Endothelial cell of umbilical vein (primary cell): ENCODE measurements around the gene CAMTA1. TPM values are rescaled to one million over a fixed set of nuclear protein-coding genes. Genes with fewer than 3 reads are reported as not detected.

Experiments used
- BruUV-seq: library from RNA; stranded (reverse); fragments of 400-500 nt; replicated peaks from 2 replicates; lab custom pipeline; 2021; lab: Mats Ljungman, UMichigan
- CTCF ChIA-PET: fragments of 300-600, 350-600 bp; sonication (Branson Sonifier 250); formaldehyde crosslinking; loops from one replicate; lab custom pipeline; 2021; ENCODE audit warnings: antibody characterized with exemption, inconsistent platforms; lab: Charles Lee
- POLR2A ChIA-PET: fragments of 300-600, 350-600 bp; sonication (Branson Sonifier 250); formaldehyde crosslinking; loops from one replicate; lab custom pipeline; 2021; ENCODE audit warnings: antibody characterized with exemption, inconsistent platforms; lab: Charles Lee
- DNase-seq: peaks from one replicate; pipeline ENCODE4 v3.0.0-alpha.2; 2011; ENCODE audit warnings: low read depth, low spot score
- FAIRE-seq: peaks from 2 replicates; lab custom pipeline; 2011; peaks lifted over from hg19 to GRCh38; lab: Jason Lieb, UNC
- H2AFZ ChIP-seq: 2 replicates; pipeline ENCODE4 v1.6.0; 2012; ENCODE audit warnings: low read depth, low read length, control low read depth, inconsistent platforms
- H3K27ac ChIP-seq: 2 replicates; pipeline ENCODE4 v1.5.1; 2011; ENCODE audit warnings: low read depth, mild to moderate bottlenecking, control low read depth, low read length, moderate library complexity; ENCODE audit not compliant: insufficient read depth
- H3K27me3 ChIP-seq, 2 experiments: 2 replicates each; pipeline versions ENCODE4 v1.6.0 to v1.6.1; 2011; ENCODE audit warnings: low read length in 2 of 2, mixed read lengths in 1 of 2; ENCODE audit not compliant: control insufficient read depth in 2 of 2, insufficient read depth in 2 of 2
- H3K36me3 ChIP-seq, 2 experiments: 2 replicates in 1 of 2; 3 replicates in 1 of 2; pipeline ENCODE4 v1.5.1; 2011; ENCODE audit warnings: low read length in 2 of 2, mild to moderate bottlenecking in 1 of 2, moderate library complexity in 1 of 2; ENCODE audit not compliant: control insufficient read depth in 2 of 2, insufficient read depth in 2 of 2; ENCODE audit errors: extremely low read depth in 1 of 2
- H3K4me1 ChIP-seq: 3 replicates; pipeline ENCODE4 v1.5.1; 2011; ENCODE audit warnings: mild to moderate bottlenecking, low read length; ENCODE audit not compliant: control insufficient read depth, insufficient read depth; ENCODE audit errors: extremely low read depth
- H3K4me2 ChIP-seq: 2 replicates; pipeline ENCODE4 v1.6.1; 2011; ENCODE audit warnings: low read length, control low read depth, mixed read lengths; ENCODE audit not compliant: insufficient read depth
- H3K4me3 ChIP-seq, 3 experiments: fragments of 200-600 bp in 1 of 3; sonication (generic), shearing (Covaris generic) in 1 of 3; replicated peaks in 1 of 3; 2 replicates each; pipeline ENCODE4 v1.5.1; 2011 to 2016; ENCODE audit warnings: control low read depth in 3 of 3, low read length in 3 of 3, mild to moderate bottlenecking in 2 of 3, inconsistent platforms in 1 of 3, low read depth in 1 of 3, moderate library complexity in 1 of 3; ENCODE audit not compliant: insufficient read depth in 1 of 3
- H3K79me2 ChIP-seq: 2 replicates; pipeline ENCODE4 v1.6.0; 2012; ENCODE audit warnings: low read length, inconsistent platforms; ENCODE audit not compliant: control insufficient read depth, insufficient read depth
- H3K9ac ChIP-seq: replicated peaks from 2 replicates; pipeline ENCODE3; 2011; ENCODE audit warnings: low read length, control low read depth; ENCODE audit not compliant: insufficient read depth; ENCODE audit errors: extremely low read depth
- H3K9me1 ChIP-seq: replicated peaks from 3 replicates; pipeline ENCODE4 v1.6.0; 2011; ENCODE audit warnings: mild to moderate bottlenecking, low read length; ENCODE audit not compliant: control insufficient read depth, insufficient read depth; ENCODE audit errors: extremely low read depth
- H3K9me3 ChIP-seq: replicated peaks from 2 replicates; pipeline ENCODE4 v1.5.1; 2012; ENCODE audit warnings: low read length, inconsistent platforms; ENCODE audit not compliant: control insufficient read depth, insufficient read depth
- H4K20me1 ChIP-seq: replicated peaks from 2 replicates; pipeline ENCODE3; 2011; ENCODE audit warnings: mild to moderate bottlenecking, low read length; ENCODE audit not compliant: control insufficient read depth, insufficient read depth; ENCODE audit errors: extremely low read depth
- CTCF ChIP-seq, 2 donors: IDR thresholded peaks; 1 replicate in 1 of 2; 2 replicates in 1 of 2; pipeline ENCODE4 v1.5.1; 2011; ENCODE audit warnings: low read length in 2 of 2, mild to moderate bottlenecking in 2 of 2, moderate library complexity in 2 of 2, control low read depth in 1 of 2, inconsistent platforms in 1 of 2, low read depth in 1 of 2; ENCODE audit not compliant: insufficient read depth in 1 of 2; ENCODE audit errors: extremely low read depth in 1 of 2
- EZH2 ChIP-seq: IDR thresholded peaks from 2 replicates; pipeline ENCODE4 v1.6.1; 2012; ENCODE audit warnings: borderline replicate concordance, low read depth, mild to moderate bottlenecking, moderate library complexity, low read length, inconsistent platforms; ENCODE audit not compliant: severe bottlenecking
- FOS ChIP-seq: IDR thresholded peaks from 2 replicates; pipeline ENCODE4 v1.6.1; 2011; ENCODE audit warnings: mild to moderate bottlenecking, low read length, moderate library complexity, borderline replicate concordance; ENCODE audit not compliant: insufficient read depth
- GATA2 ChIP-seq: IDR thresholded peaks from 2 replicates; pipeline ENCODE4 v1.7.0; 2011; ENCODE audit warnings: low read depth, mild to moderate bottlenecking, moderate library complexity, mixed read lengths, low read length; ENCODE audit not compliant: insufficient read length, insufficient read depth
- JUN ChIP-seq: IDR thresholded peaks from 2 replicates; pipeline ENCODE4 v1.6.1; 2011; ENCODE audit warnings: borderline replicate concordance, low read depth; ENCODE audit not compliant: insufficient read length, insufficient read depth
- MAX ChIP-seq: IDR thresholded peaks from 2 replicates; pipeline ENCODE4 v1.6.1; 2011; ENCODE audit not compliant: insufficient read depth, insufficient read length
- MYC ChIP-seq: IDR thresholded peaks from one replicate; pipeline ENCODE4 v1.6.1; 2011; ENCODE audit warnings: mild to moderate bottlenecking, low read depth, low read length
- POLR2A ChIP-seq: IDR thresholded peaks from 2 replicates; pipeline ENCODE4 v1.6.1; 2012; ENCODE audit warnings: low read depth, mild to moderate bottlenecking, control low read depth, low read length
- POLR2AphosphoS5 ChIP-seq: IDR thresholded peaks from 2 replicates; pipeline ENCODE4 v1.6.1; 2012; ENCODE audit warnings: low read depth, mild to moderate bottlenecking, control low read depth, low read length, moderate library complexity; ENCODE audit not compliant: insufficient read depth
- dilution Hi-C: fragments of 300-500 bp; cut with MboI; formaldehyde crosslinking; loops from one replicate; pipeline ENCODE4 v1.15.0; 2019; ENCODE audit warnings: low sequenced_read_pairs; ENCODE audit not compliant: extremely low pct_ligation_motif_present
- intact Hi-C: fragments of 100-400 bp; cut with micrococcal nuclease; formaldehyde crosslinking; loops from one replicate; pipeline ENCODE4 v1.10.0; 2022
- polyA plus RNA-seq, 4 experiments: library from polyadenylated mRNA; depleted of rRNA in 3 of 4; stranded (reverse) in 3 of 4; unstranded in 1 of 4; fragments of >200 nt; gene quantifications; 2 replicates each; pipeline versions ENCODE4 v1.2.1 to v1.2.3, GENCODE V29; 2011 to 2012; ENCODE audit warnings: missing spikeins in 1 of 4
- total RNA-seq: library from RNA; stranded (reverse); gene quantifications from 2 replicates; pipeline ENCODE4 v1.2.3, GENCODE V29; 2021

The CAMTA1 gene
- total and polyA plus RNA-seq, 2 donors (not counting 3 experiments of a cell fraction or from before 2014, with no cell fraction given) = 50.8 to 92.7 TPM

GRCh38 chr1:6922096-6922931 lies 137.1 kb downstream of the CAMTA1 start:
- DNase-seq = peak; percentile 56
- Histone ChIP-seq H3K36me3 (no peaks in the 10 kb centered on the region), H3K4me2 (no peak overlapping the region), H2AFZ (no peak overlapping the region), H4K20me1 (no peaks in the 10 kb centered on the region), H3K4me3 (no peak overlapping the region), H3K9me1 (no peaks in the 10 kb centered on the region), H3K79me2 (no peaks in the 10 kb centered on the region), H3K9ac (no peak overlapping the region), H3K27me3 (no peaks in the 10 kb centered on the region), H3K27ac (no peak overlapping the region), H3K4me1 (no peaks in the 10 kb centered on the region), H3K9me3 (no peaks in the 10 kb centered on the region)
- intact Hi-C loops (no loop called here), dilution Hi-C loops (no loop called here)
- BruUV-seq = no TSS peak
- ChIA-PET CTCF (interaction anchor here (0.7 kb wide), 1 partner anchor 26 kb away, joined by 3 read pairs; no protein-coding TSS in a partner anchor), POLR2A (no interaction called here)
- no peak for FAIRE-seq
- TF ChIP-seq EZH2 (no peak), JUN (no peak), POLR2A (no peak), CTCF (IDR thresholded peaks at IDR 0.05; ENCODE audit: extremely low read depth in 1 of 2, insufficient read depth in 1 of 2, low read depth in 1 of 2, low read length in 2 of 2) (no peak), POLR2AphosphoS5 (no peak), MYC (no peak), FOS (no peak), MAX (no peak), GATA2 (no peak)
